HL-60 (cell line): ENCODE results near the gene CLN6.

Source experiments
- DNase-seq, 2 experiments: peaks; one replicate each; pipeline ENCODE4 v3.0.0-alpha.2; 2010 to 2020; ENCODE audit warnings: low read depth in 1 of 2, low spot score in 1 of 2
- H3K27ac ChIP-seq: fragments of 250-450 bp; sonication (Bioruptor Pico); replicated peaks from 2 replicates; pipeline ENCODE4 v1.5.1; 2020; ENCODE audit warnings: mild to moderate bottlenecking, moderate library complexity
- H3K27me3 ChIP-seq: fragments of 250-450 bp; sonication (Bioruptor Pico); 2 replicates; pipeline ENCODE4 v1.5.1; 2021; ENCODE audit warnings: mild to moderate bottlenecking, moderate library complexity; ENCODE audit not compliant: insufficient read depth, poor library complexity, severe bottlenecking
- H3K4me3 ChIP-seq: replicated peaks from 2 replicates; pipeline ENCODE4 v1.5.1; 2011; ENCODE audit warnings: mild to moderate bottlenecking, control low read depth, low read length; ENCODE audit not compliant: insufficient read depth
- CTCF ChIP-seq: IDR thresholded peaks from one replicate; pipeline ENCODE4 v1.5.1; 2011; ENCODE audit warnings: low read length, control low read depth, inconsistent platforms; ENCODE audit not compliant: insufficient read depth
- GABPA ChIP-seq: IDR thresholded peaks from 2 replicates; pipeline ENCODE4 v1.6.1; 2012; ENCODE audit warnings: low read depth
- POLR2AphosphoS5 ChIP-seq: IDR thresholded peaks from 2 replicates; pipeline ENCODE4 v1.6.1; 2012; ENCODE audit warnings: low read depth
- REST ChIP-seq: IDR thresholded peaks from 2 replicates; pipeline ENCODE4 v1.6.1; 2012; ENCODE audit warnings: low read depth; ENCODE audit not compliant: insufficient replicate concordance
- SPI1 ChIP-seq: IDR thresholded peaks from 2 replicates; pipeline ENCODE4 v1.6.1; 2012; ENCODE audit warnings: low read depth, mild to moderate bottlenecking, borderline replicate concordance

CLN6 gene

GRCh38 chr15:68200016-68200861, 29.3 kb downstream of the CLN6 start:
- H3K27me3 ChIP-seq = no peaks in the 10 kb centered on the region
- TF ChIP-seq SPI1 = no peak
- no peak overlapping the region for H3K27ac ChIP-seq
- no peak for DNase-seq
- no peak overlapping the region for H3K4me3 ChIP-seq

GRCh38 chr15:68199340-68199739, 30.2 kb downstream of the CLN6 start:
- TF ChIP-seq POLR2AphosphoS5 = no peak; the same call in 1 of the 2 replicates
- no peak for TF ChIP-seq CTCF
- TF ChIP-seq SPI1 = no peak
- no peak for TF ChIP-seq GABPA
- TF ChIP-seq REST = no peak
- Histone ChIP-seq H3K27me3 (no peaks in the 10 kb centered on the region), H3K4me3 (no peak overlapping the region), H3K27ac (no peak overlapping the region)
- DNase-seq = no peak

GRCh38 chr15:68197661-68198437, 31.7 kb downstream of the CLN6 start:
- H3K4me3 ChIP-seq = no peak overlapping the region
- no peaks in the 10 kb centered on the region for H3K27me3 ChIP-seq
- no peak for DNase-seq
- H3K27ac ChIP-seq = no peak overlapping the region
- no peak for TF ChIP-seq CTCF
- no peak for TF ChIP-seq SPI1
- no peak for TF ChIP-seq GABPA
- TF ChIP-seq REST = no peak
- TF ChIP-seq POLR2AphosphoS5 = no peak

GRCh38 chr15:68197170-68197492, 32.4 kb downstream of the CLN6 start:
- Histone ChIP-seq H3K27me3 (no peaks in the 10 kb centered on the region), H3K4me3 (no peak overlapping the region), H3K27ac (no peak overlapping the region)
- no peak for TF ChIP-seq REST
- TF ChIP-seq GABPA = no peak
- 0 out of 2 replicates have a peak, but pooled peaks have one; percentile 4 for TF ChIP-seq POLR2AphosphoS5
- TF ChIP-seq SPI1 = no peak
- TF ChIP-seq CTCF = no peak
- no peak for DNase-seq
